NCI-H226 (cell line): ENCODE data around the gene NUP62.
"Not testable (repeated sequence)": the region's sequence is repeated elsewhere in the genome, so short reads cannot be mapped to it uniquely, and the experiment has no call there.

ENCODE experiments used
- DNase-seq: peaks from one replicate; pipeline ENCODE4 v3.0.0-alpha.2; 2015

NUP62 gene

GRCh38 chr19:49950956-49951526 is 21.7 kb upstream of the NUP62 start:
- DNase-seq: no peak

DNA sequence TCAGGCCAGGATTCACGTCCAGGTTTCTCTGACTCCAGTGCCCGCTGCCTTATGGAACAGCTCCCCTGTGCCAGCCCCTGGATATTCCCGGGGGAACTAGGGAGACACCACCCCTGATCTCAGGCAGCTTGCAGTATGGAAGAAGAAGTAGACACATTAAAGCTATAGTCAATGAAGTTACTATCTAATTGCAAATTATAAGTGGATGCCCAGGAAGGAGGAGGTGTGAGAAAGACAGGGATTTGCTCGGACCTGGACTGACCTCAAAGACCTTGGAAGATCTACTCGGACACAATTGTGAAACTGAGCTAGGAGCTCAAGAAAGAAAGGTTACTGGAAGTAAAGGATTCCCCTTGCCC is 21.3 kb upstream of the NUP62 start:
- DNase-seq: no peak

- no peak for DNase-seq
These were observed 20.7 kb upstream of the NUP62 start for GRCh38 chr19:49949742-49950589.

- DNase-seq: no peak
These were observed 17.1 kb upstream of the NUP62 start for GRCh38 chr19:49946415-49946814.

- not testable (repeated sequence) for DNase-seq
These were observed 15.3 kb upstream of the NUP62 start for GRCh38 chr19:49944567-49944966.

GRCh38 chr19:49940482-49940791 is 11.1 kb upstream of the NUP62 start:
- no peak for DNase-seq

- no peak for DNase-seq
These were observed 10.6 kb upstream of the NUP62 start for GRCh38 chr19:49939721-49940481.

GRCh38 chr19:49938662-49939061 is 9.4 kb upstream of the NUP62 start:
- no peak for DNase-seq

DNA sequence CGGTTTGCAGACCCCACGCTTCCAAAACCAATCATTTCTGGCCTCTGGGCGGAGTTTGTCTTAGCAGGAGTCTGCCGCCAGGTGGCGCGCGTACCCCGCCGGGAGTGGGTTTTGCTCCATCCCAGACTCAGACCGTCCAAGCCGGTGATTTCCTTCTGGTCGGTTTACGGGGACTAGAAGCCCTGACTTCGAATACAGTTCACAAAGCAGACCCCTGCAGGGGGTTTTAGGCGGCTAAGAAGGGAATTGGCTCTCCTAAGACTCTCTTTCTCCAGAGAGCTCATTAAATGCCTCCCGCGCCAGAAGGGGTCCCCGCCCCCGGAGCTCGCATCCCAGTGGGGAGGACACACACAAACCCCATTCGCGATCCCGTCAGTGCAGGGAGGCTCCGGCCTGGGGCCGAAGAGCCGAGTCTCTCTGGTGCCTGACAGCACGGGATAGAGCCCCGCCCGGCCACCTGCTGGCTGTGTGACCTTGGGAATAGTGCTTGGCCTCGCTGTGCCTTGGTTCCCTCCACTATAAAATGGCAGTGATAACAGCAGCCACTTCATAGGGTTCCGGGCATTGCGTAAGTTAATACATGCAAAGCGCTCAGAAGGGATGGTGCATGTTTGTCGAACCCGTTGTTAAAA is 8.6 kb upstream of the NUP62 start:
- DNase-seq: peak; percentile 32

DNA sequence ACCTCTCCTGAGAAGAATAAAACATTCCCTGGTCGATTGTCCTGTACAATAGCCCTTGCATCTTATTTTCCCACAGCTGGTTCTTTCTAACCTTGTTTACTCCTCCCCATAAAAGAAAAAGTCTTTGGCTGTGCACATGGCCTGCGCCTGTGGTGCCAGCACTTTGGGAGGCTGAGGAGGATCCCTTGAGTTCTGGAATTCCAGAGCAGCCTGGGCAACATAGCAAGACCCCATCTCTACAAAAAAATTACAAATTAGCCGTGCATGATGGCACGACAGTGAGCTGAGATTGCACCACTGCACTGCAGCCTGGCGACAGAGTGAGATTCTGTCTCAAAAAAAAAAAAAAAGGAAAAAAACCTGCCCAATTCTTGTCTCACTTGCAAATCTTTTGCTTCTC is 7.2 kb upstream of the NUP62 start:
- DNase-seq: no peak

DNA sequence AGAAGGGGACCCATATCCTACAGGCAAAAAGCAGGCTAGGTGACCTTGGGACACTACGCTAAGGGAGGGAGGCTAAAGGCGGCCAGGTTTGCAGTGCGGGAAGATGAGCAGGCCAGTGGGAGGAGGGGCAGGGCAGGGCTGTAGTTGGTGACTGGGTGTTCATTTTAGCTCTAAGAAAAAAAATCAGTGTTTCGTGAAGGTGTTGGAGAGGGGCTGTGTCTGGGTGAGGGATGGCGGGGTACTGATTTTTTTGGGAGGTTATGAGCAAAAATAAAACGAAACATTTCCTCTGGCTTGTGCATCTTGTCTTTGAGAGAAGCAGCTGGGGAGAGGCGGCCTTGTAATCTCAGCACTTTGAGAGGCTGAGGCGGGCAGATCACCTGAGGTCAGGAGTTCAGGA is 4.3 kb upstream of the NUP62 start:
- DNase-seq: no peak

DNA sequence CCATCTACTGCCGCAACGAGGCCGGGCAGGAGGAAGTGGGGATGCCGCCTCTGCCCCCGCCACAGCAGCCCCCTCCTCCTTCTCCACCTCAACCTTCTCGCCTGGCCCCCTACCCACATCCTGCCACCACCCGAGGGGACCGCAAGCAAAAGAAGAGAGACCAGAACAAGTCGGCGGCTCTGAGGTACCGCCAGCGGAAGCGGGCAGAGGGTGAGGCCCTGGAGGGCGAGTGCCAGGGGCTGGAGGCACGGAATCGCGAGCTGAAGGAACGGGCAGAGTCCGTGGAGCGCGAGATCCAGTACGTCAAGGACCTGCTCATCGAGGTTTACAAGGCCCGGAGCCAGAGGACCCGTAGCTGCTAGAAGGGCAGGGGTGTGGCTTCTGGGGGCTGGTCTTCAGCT is 3.4 kb upstream of the NUP62 start:
- DNase-seq: no peak

- DNase-seq: no peak
These were observed 2.7 kb upstream of the NUP62 start for GRCh38 chr19:49932041-49932451.

DNA sequence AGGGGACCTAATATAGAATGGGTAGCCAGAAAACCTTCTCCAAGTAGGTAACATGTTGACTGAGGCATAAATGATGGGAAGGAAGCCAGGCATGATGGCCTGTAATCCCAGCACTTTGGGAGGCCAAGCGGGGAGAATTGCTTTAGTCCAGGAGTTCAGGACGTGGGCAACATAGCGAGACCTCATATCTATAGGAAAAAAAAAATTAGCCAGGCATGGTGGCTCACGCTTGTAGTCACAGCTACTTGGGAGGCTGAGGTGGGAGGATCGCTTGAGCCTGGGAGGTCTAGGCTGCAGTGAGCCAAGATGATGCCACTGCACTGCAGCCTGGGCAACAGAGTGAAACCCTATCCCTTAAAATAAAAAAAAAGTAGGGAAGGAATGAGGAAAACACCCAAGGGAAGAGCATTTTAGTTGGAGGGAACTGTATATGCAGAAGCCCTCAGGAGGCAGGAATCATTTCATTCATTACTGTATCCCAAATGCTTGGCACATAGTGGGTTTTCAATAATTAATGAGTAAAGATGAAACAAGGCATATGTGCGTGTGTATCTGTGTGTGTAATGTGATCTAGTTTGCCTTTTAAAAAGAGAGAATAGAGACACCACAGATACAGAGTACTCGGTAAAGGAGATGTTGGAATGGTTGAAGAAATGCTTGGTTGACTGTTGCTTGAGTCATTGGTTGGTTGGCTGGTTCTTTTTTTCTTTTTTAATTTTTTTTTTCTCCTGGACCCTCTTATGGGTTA is 2.2 kb upstream of the NUP62 start:
- no peak for DNase-seq

- DNase-seq: no peak
These were observed 1.2 kb upstream of the NUP62 start for GRCh38 chr19:49930483-49931011.

DNA sequence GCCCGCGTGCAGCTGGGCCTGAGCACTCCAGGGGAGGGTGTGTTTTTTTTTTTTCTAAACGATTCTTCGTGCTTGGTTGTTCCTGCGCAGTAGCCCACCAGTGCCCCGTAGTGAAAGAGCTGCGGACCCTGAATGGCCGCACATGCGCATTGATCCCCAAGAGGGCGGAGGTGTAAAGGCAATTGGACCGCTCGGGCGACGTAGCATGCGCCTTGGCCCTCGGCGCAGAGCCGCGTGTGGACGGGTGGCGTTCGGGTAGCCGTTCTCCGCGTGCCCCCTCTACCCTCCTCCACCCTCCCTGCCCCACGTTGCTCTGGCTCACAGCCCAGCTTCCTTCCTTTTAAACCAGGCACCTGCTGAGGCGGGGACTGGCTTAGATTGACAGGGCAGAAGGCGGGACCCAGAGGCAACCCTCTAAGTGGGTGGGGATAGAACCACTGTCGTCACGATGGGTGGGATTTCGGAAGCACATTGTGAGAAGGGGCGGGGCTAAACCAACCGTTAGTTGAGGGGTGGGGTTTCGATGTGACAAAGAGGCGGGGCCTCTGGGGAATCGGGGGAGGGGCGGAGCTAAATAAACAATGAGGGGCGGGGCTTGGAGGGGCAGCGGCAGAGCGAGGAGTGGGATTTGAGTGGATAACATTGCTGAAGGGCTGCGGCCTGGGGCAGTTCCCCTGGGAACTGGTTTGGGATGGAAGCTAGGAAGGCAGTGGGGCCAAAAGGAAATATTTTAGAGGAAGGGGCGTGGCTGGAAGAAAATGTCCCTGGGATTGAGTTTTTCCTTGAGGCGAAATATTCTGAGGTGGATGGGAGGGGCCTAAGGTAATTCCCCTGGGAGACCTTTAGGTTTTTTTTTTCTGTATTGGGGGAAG is 543 bp upstream of the NUP62 start:
- DNase-seq: peak; percentile 89

- no peak for DNase-seq
These were observed 1.6 kb downstream of the NUP62 start for GRCh38 chr19:49927526-49928264.

DNA sequence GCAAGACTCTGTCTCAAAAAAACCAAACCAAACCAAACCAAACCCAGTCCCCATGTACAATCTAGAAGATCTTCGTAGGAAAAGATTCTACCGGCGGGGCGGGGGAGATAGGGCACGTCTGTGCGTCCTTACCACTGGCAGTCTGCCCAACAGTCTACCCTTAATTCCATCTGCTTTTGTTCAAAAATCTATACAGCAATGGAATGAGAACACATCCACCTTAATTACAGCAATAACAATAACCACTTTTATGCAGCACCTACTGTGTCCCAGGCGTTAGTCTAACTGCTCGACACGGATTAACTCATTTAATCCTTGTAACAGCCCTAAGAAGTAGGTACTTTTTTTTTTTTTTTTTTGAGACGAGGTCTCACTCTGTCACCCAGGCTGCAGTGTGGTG is 2.8 kb downstream of the NUP62 start:
- no peak for DNase-seq

- DNase-seq: no peak
These were observed 3.8 kb downstream of the NUP62 start for GRCh38 chr19:49925486-49925885.

DNA sequence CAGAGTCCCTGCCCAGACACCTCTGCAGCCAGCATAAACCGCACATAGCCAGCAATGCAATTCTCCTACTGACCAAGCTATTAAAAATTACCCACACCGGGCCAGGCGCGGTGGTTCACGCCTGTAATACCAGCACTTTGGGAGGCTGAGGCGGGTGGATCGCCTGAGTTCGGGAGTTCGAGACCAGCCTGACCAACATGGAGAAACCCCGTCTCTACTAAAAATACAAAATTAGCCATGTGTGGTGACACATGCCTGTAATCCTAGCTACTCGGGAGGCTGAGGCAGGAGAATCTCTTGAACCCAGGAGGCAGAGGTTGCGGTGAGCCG is 4.5 kb downstream of the NUP62 start:
- not testable (repeated sequence) for DNase-seq
